ENCODE results near the gene PRKCD. TPM values are rescaled to one million over a fixed set of nuclear protein-coding genes. Genes with fewer than 3 reads are reported as not detected.

Gene PRKCD
- total RNA-seq, 2 experiments from 2014 or later = 18.1 to 20.1 TPM

DNA sequence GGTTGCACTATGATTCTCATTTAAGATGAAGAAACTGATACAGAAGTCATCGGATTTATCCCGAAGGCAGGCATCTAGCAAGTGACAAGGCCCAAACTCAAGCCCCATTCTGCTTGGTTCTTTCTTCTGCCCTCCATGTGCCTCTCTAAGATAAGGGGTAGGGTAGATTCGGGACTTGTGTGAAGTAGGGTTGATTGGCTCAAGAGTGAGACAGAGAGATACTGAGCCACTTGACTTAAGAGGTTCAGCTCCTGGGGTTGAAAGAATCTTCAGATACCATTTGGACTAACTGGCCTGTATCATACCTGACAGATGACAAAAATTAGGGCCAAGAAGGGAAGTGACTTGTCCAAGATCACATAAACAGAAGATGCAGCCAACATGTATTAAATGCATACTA lies 31.7 kb upstream of the PRKCD start:
- H3K4me3 ChIP-seq (ENCODE audit: low read length) = peak overlapping the region; percentile 80
- H3K4me1 ChIP-seq (ENCODE audit: insufficient read depth, low read length) = peaks cover 27% of the 10 kb centered on the region
- ATAC-seq (ENCODE audit: poor library complexity) (no peak), DNase-seq (no peak)
- peaks cover 19% of the 10 kb centered on the region for H3K36me3 ChIP-seq (ENCODE audit: insufficient read depth, low read length)
- peaks cover 41% of the 10 kb centered on the region for H3K36me3 Mint-ChIP-seq (ENCODE audit: low read depth)
- H3K27ac ChIP-seq (ENCODE audit: low read depth in 1 of 2, low read length in 2 of 2) = peak overlapping the region; percentile 93 to 95
- H3K4me3 Mint-ChIP-seq = peak overlapping the region; percentile 92
- H3K27me3 Mint-ChIP-seq = no peaks in the 10 kb centered on the region
- H3K27me3 ChIP-seq (ENCODE audit: control insufficient read depth in 1 of 2, insufficient read depth in 2 of 2, low read length in 2 of 2) = no peaks in the 10 kb centered on the region
- H3K9me3 Mint-ChIP-seq = no peaks in the 10 kb centered on the region
- H3K4me1 Mint-ChIP-seq (ENCODE audit: low read depth) = peaks cover 30% of the 10 kb centered on the region
- no peak for TF ChIP-seq CTCF (IDR thresholded peaks at IDR 0.05)
- H3K27ac Mint-ChIP-seq = peak overlapping the region; percentile 98
- CTCF ChIA-PET = interaction anchor here (1.1 to 2.0 kb wide), 3 partner anchors 15 to 67 kb away, joined by 3 to 6 read pairs (median 6); partner anchors contain the start of gene PRKCD
- intact Hi-C loops (cut with DNase I, micrococcal nuclease) = loop anchor here in 1 of 2 experiments (2.0 to 10.0 kb wide), 2 partner anchors 217 to 755 kb away; partner anchors contain the start of genes ACTR8 and DCP1A
- H3K9me3 ChIP-seq (ENCODE audit: control insufficient read depth in 1 of 2, insufficient read depth in 1 of 2, low read length in 2 of 2) = no peaks in the 10 kb centered on the region
- POLR2A ChIA-PET = interaction anchor here (1.1 to 2.8 kb wide), 2 partner anchors 20 to 31 kb away, joined by 3 to 16 read pairs; partner anchors contain the start of gene PRKCD

DNA sequence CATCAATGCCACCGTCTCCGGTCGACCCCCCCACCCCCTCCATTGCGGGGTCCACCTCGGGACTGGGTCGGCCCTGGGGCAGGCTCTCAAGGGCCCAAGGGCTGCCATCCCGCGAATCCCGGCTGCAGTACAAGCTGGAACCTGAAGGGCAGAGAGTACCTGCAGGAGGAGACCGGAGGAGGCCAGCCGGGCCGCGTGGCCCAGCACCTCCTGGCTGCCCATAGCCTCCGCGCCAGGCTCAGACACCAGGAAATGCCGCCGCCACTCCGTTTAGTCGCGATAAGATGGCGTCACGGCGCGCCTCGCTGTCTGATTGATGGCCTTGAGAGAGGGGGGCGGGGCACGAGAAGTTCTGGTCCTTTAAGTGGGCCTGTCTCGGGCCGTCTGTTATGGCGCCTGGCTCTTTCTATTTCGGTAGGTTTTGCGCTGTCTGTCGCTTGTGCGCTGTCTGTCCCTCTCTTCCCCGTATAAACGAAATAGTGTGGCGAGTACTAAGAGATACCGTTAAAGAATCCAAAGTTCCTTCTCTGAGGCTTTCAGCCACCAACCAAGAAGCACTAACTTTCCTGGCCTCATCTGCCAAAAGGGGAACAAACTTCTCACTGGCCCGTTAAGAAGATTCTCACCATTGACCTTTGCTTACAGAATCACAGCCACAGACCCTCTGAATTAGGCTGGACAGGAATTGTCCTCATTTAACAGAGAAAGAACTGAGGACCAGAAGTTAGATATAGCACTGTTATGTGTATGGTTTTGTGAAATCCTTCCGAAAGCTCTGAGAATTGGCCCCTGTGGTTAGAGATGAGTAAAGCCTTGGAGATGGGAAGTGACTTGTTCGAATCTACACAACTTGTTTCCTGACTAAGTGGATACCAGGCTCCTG lies 30.6 kb upstream of the PRKCD start, which contains the start of gene RFT1:
Gene RFT1, minus strand, starts transcription at position 257 of the 883 bp plus-strand sequence. Its CDS starts 35 bp downstream, at position 222.
- peak; percentile 94 to 100 (median 98) for DNase-seq
- H3K4me1 Mint-ChIP-seq (ENCODE audit: low read depth) = peaks cover 26% of the 10 kb centered on the region
- ATAC-seq (ENCODE audit: poor library complexity) = peak; percentile 92
- Histone ChIP-seq H3K27ac (ENCODE audit: low read depth in 1 of 2, low read length in 2 of 2) (peak within 1 kb of the TSS; percentile 93 to 95), H3K36me3 (ENCODE audit: insufficient read depth, low read length) (peaks cover 8% of the 10 kb centered on the region), H3K27me3 (ENCODE audit: control insufficient read depth in 1 of 2, insufficient read depth in 2 of 2, low read length in 2 of 2) (no peaks in the 10 kb centered on the region), H3K4me1 (ENCODE audit: insufficient read depth, low read length) (peaks cover 31% of the 10 kb centered on the region), H3K9me3 (ENCODE audit: control insufficient read depth in 1 of 2, insufficient read depth in 1 of 2, low read length in 2 of 2) (no peaks in the 10 kb centered on the region), H3K4me3 (ENCODE audit: low read length) (peak within 1 kb of the TSS; percentile 80)
- no peaks in the 10 kb centered on the region for H3K9me3 Mint-ChIP-seq
- peaks cover 30% of the 10 kb centered on the region for H3K36me3 Mint-ChIP-seq (ENCODE audit: low read depth)
- intact Hi-C loops (cut with DNase I, micrococcal nuclease) = loop anchor here in 1 of 2 experiments (5.0 kb wide), 1 partner anchor 127 kb away; the partner anchor contains the start of gene TKT
- TF ChIP-seq CTCF (IDR thresholded peaks at IDR 0.05) = no peak
- CTCF ChIA-PET = interaction anchor here (0.5 to 2.2 kb wide), 6 partner anchors 20 to 354 kb away, joined by 3 to 8 read pairs (median 4); partner anchors contain the start of gene PRKCD
- H3K4me3 Mint-ChIP-seq = peak within 1 kb of the TSS; percentile 92
- H3K27ac Mint-ChIP-seq = peak within 1 kb of the TSS; percentile 98
- no peaks in the 10 kb centered on the region for H3K27me3 Mint-ChIP-seq
- POLR2A ChIA-PET = interaction anchor here (2.8 kb wide), 1 partner anchor 30 kb away, joined by 16 read pairs; the partner anchor contains the start of gene PRKCD

GRCh38 chr3:53131096-53131495 lies 29.9 kb upstream of the PRKCD start:
- peaks cover 31% of the 10 kb centered on the region for H3K4me1 ChIP-seq (ENCODE audit: insufficient read depth, low read length)
- ChIA-PET CTCF (interaction anchor here (1.3 to 2.2 kb wide), 3 partner anchors 21 to 65 kb away, joined by 3 to 8 read pairs (median 5); partner anchors contain the start of gene PRKCD), POLR2A (interaction anchor here (0.8 to 2.8 kb wide), 2 partner anchors 29 to 103 kb away, joined by 3 to 16 read pairs; partner anchors contain the start of gene PRKCD)
- intact Hi-C loops (cut with DNase I, micrococcal nuclease) = loop anchor here in 1 of 2 experiments (5.0 kb wide), 1 partner anchor 126 kb away; the partner anchor contains the start of gene TKT
- TF ChIP-seq CTCF (IDR thresholded peaks at IDR 0.05) = no peak
- DNase-seq (peak in 2 of 14 experiments; percentile 30 to 31), ATAC-seq (ENCODE audit: poor library complexity) (no peak)
- Mint-ChIP-seq H3K27ac (peak overlapping the region; percentile 98), H3K36me3 (ENCODE audit: low read depth) (peaks cover 23% of the 10 kb centered on the region), H3K9me3 (no peaks in the 10 kb centered on the region), H3K4me1 (ENCODE audit: low read depth) (peaks cover 26% of the 10 kb centered on the region), H3K4me3 (peak overlapping the region; percentile 92), H3K27me3 (no peaks in the 10 kb centered on the region)
- peak overlapping the region; percentile 80 for H3K4me3 ChIP-seq (ENCODE audit: low read length)
- no peaks in the 10 kb centered on the region for H3K9me3 ChIP-seq (ENCODE audit: control insufficient read depth in 1 of 2, insufficient read depth in 1 of 2, low read length in 2 of 2)
- peak overlapping the region; percentile 93 to 95 for H3K27ac ChIP-seq (ENCODE audit: low read depth in 1 of 2, low read length in 2 of 2)
- no peaks in the 10 kb centered on the region for H3K27me3 ChIP-seq (ENCODE audit: control insufficient read depth in 1 of 2, insufficient read depth in 2 of 2, low read length in 2 of 2)
- H3K36me3 ChIP-seq (ENCODE audit: insufficient read depth, low read length) = peaks cover 3% of the 10 kb centered on the region

All from CD4-positive, alpha-beta T cell (primary cell).